SHP77 treated with DMSO at 0.1 percent for 48 hours (cell line): ENCODE measurements around the gene CACHD1.

Source experiments
- DNase-seq: peaks from one replicate; lab custom pipeline; 2025; lab: John Stamatoyannopoulos, UW

The CACHD1 gene

GRCh38 chr1:64469977-64470664 lies at the start of gene CACHD1:
TSS of gene CACHD1 (plus strand) at chr1:64470129. CDS start at chr1:64470745, 616 bp downstream.
- DNase-seq: peak; percentile 21

- DNase-seq: no peak
Observed at GRCh38 chr1:64421377-64421776, 48.6 kb upstream of the CACHD1 start.

- DNase-seq: no peak
Observed at GRCh38 chr1:64423526-64423925, 46.4 kb upstream of the CACHD1 start.

- no peak for DNase-seq
Observed at GRCh38 chr1:64424412-64424811, 45.5 kb upstream of the CACHD1 start.

GRCh38 chr1:64425521-64425920 lies 44.4 kb upstream of the CACHD1 start:
- no peak for DNase-seq

- no peak for DNase-seq
Observed at GRCh38 chr1:64426681-64427080, 43.2 kb upstream of the CACHD1 start.

GRCh38 chr1:64427879-64428278 lies 42.0 kb upstream of the CACHD1 start:
- no peak for DNase-seq

- DNase-seq: no peak
Observed at GRCh38 chr1:64433308-64433707, 36.6 kb upstream of the CACHD1 start.

GRCh38 chr1:64433747-64434146 lies 36.2 kb upstream of the CACHD1 start:
- no peak for DNase-seq

- no peak for DNase-seq
Observed at GRCh38 chr1:64435000-64435399, 34.9 kb upstream of the CACHD1 start.

- no peak for DNase-seq
Observed at GRCh38 chr1:64437453-64437852, 32.5 kb upstream of the CACHD1 start.

GRCh38 chr1:64440183-64440826 lies 29.6 kb upstream of the CACHD1 start:
- DNase-seq: no peak

- DNase-seq: no peak
Observed at GRCh38 chr1:64451440-64451839, 18.5 kb upstream of the CACHD1 start.

GRCh38 chr1:64453688-64454087 lies 16.2 kb upstream of the CACHD1 start:
- DNase-seq: no peak

GRCh38 chr1:64458915-64459314 lies 11.0 kb upstream of the CACHD1 start:
- no peak for DNase-seq

GRCh38 chr1:64459743-64460142 lies 10.2 kb upstream of the CACHD1 start:
- DNase-seq: no peak

GRCh38 chr1:64466033-64466432 lies 3.9 kb upstream of the CACHD1 start:
- DNase-seq: no peak

- DNase-seq: no peak
Observed at GRCh38 chr1:64469116-64469976, 583 bp upstream of the CACHD1 start.

- DNase-seq: no peak
Observed at GRCh38 chr1:64470665-64471217, 812 bp downstream of the CACHD1 start.

GRCh38 chr1:64471218-64472039 lies 1.5 kb downstream of the CACHD1 start:
- no peak for DNase-seq

GRCh38 chr1:64472040-64472376 lies 2.1 kb downstream of the CACHD1 start:
- DNase-seq: no peak

GRCh38 chr1:64472805-64473204 lies 2.9 kb downstream of the CACHD1 start:
- no peak for DNase-seq
